ENCODE results near the gene RER1. TPM values are rescaled to one million over a fixed set of nuclear protein-coding genes. Genes with fewer than 3 reads are reported as not detected.

RER1 gene
- total RNA-seq, 1 experiment from 2014 or later: 110 TPM

GRCh38 chr1:2454227-2454626 lies 62.6 kb downstream of the RER1 start:
- WGBS (ENCODE audit: extremely low coverage, insufficient read length, low lambda C conversion rate): no CpG with 5 or more reads among the region's 10 CpGs
- H3K4me3 Mint-ChIP-seq: no peak overlapping the region
- H3K27ac ChIP-seq (ENCODE audit: insufficient read length, low read depth, low read length): no peak overlapping the region

More at GRCh38 chr1:2454227-2454626, 62.6 kb downstream of the RER1 start:
- H2BK12ac ChIP-seq (ENCODE audit: insufficient read length, low read depth, low read length): no peak overlapping the region
- no peak overlapping the region for H3T11ph ChIP-seq (ENCODE audit: low read length)
- no peak overlapping the region for H2AK5ac ChIP-seq (ENCODE audit: insufficient read length, low read length)
- no peaks in the 10 kb centered on the region for H3K79me1 ChIP-seq (ENCODE audit: insufficient read depth, low read depth, low read length, poor library complexity, severe bottlenecking)
- H2BK5ac ChIP-seq (ENCODE audit: insufficient read length, low read length): no peak overlapping the region
- H4K8ac ChIP-seq (replicated peaks; ENCODE audit: insufficient read length, low read depth, low read length): no peak overlapping the region
- H4K20me1 ChIP-seq (ENCODE audit: control insufficient read depth, insufficient read depth, insufficient read length): no peaks in the 10 kb centered on the region
- H2AFZ ChIP-seq (ENCODE audit: low read length): no peak overlapping the region
- H4K5ac ChIP-seq (ENCODE audit: insufficient read length, low read depth, low read length): no peak overlapping the region
- peaks cover 0 to 4% of the 10 kb centered on the region in 2 experiments; a peak in 2 of 4 replicates for H3K4me1 Mint-ChIP-seq
- no peak overlapping the region for H3K4ac ChIP-seq (ENCODE audit: low read depth, low read length)
- H3K27me3 Mint-ChIP-seq (ENCODE audit: low read depth): no peaks in the 10 kb centered on the region
- H3K4me2 ChIP-seq (ENCODE audit: insufficient read depth, insufficient read length, low read length): no peak overlapping the region
- H3K18ac ChIP-seq (ENCODE audit: insufficient read length, low read depth, low read length): no peak overlapping the region
- H2BK120ac ChIP-seq (ENCODE audit: low read depth, low read length, poor library complexity, severe bottlenecking): no peak overlapping the region
- no peak overlapping the region for H3K27ac Mint-ChIP-seq
- no peaks in the 10 kb centered on the region for H3K79me2 ChIP-seq (ENCODE audit: insufficient read depth, low read length)
- H4K91ac ChIP-seq (ENCODE audit: insufficient read length, low read depth, low read length): no peak overlapping the region
- no peaks in the 10 kb centered on the region for H3K23me2 ChIP-seq (ENCODE audit: insufficient read length, low read depth, low read length, poor library complexity, severe bottlenecking)
- no peak overlapping the region for H3K9ac ChIP-seq (ENCODE audit: extremely low read depth, insufficient read length, low read length)
- no peaks in the 10 kb centered on the region for H3K4me1 ChIP-seq (ENCODE audit: insufficient read depth, low read length)
- H2BK20ac ChIP-seq (ENCODE audit: low read depth, low read length, poor library complexity, severe bottlenecking): no peak overlapping the region
- no peak for TF ChIP-seq CTCF (conservative IDR thresholded peaks at IDR 0.05)
- H3K9me3 Mint-ChIP-seq: no peaks in the 10 kb centered on the region
- no peak overlapping the region for H3K23ac ChIP-seq (ENCODE audit: insufficient read length, low read depth, low read length)
- no peak overlapping the region for H3K14ac ChIP-seq (ENCODE audit: insufficient read depth, low read length)
- no peaks in the 10 kb centered on the region for H3K9me3 ChIP-seq (ENCODE audit: control insufficient read depth, low read depth, low read length)
- H3K56ac ChIP-seq (ENCODE audit: insufficient read length, low read depth, low read length): no peak overlapping the region
- H3K36me3 Mint-ChIP-seq (ENCODE audit: insufficient read depth in 1 of 3, low read depth in 3 of 3): no peaks in the 10 kb centered on the region
- H2BK15ac ChIP-seq (ENCODE audit: low read depth, low read length): no peak overlapping the region
- no peak for DNase-seq
- no peaks in the 10 kb centered on the region for H3K27me3 ChIP-seq (ENCODE audit: insufficient read depth, low read length)

Other genes starting within 250 kb of the RER1 start
- gene FAAP20, start 197.1 kb upstream of the RER1 start, total RNA-seq (2021): 119 and 125 TPM in 2 replicates
- 88.8 and 89.5 TPM in 2 replicates for gene SKI, start 163.5 kb upstream of the RER1 start, total RNA-seq (2021)
- gene MORN1, start 287 bp upstream of the RER1 start, total RNA-seq (2021): 12.7 and 14.3 TPM in 2 replicates
- 33.6 and 34.4 TPM in 2 replicates for gene PEX10, start 20.7 kb downstream of the RER1 start, total RNA-seq (2021)
- gene PLCH2, start 84.4 kb downstream of the RER1 start, total RNA-seq (2021): 0.09 and 0.18 TPM in 2 replicates
- 32.2 and 34.8 TPM in 2 replicates for gene PANK4, start 134.8 kb downstream of the RER1 start, total RNA-seq (2021)
- not detected in 2 replicates for gene HES5, start 138.4 kb downstream of the RER1 start, total RNA-seq (2021)
- gene TNFRSF14, start 164.5 kb downstream of the RER1 start, total RNA-seq (2021): 0.29 and 0.57 TPM in 2 replicates
- gene PRXL2B, start 194.9 kb downstream of the RER1 start, total RNA-seq (2021): 40.7 and 49.6 TPM in 2 replicates
- 0.42 and 0.59 TPM in 2 replicates for gene MMEL1, start 241.2 kb downstream of the RER1 start, total RNA-seq (2021)